Measurements from ENCODE around the gene KCNK15.
A peak's percentile ranks its signal among the peaks of the same experiment; 100 is the strongest.
"Not testable (repeated sequence)": the region's sequence is repeated elsewhere in the genome, so short reads cannot be mapped to it uniquely, and the experiment has no call there.

Gene KCNK15

DNA sequence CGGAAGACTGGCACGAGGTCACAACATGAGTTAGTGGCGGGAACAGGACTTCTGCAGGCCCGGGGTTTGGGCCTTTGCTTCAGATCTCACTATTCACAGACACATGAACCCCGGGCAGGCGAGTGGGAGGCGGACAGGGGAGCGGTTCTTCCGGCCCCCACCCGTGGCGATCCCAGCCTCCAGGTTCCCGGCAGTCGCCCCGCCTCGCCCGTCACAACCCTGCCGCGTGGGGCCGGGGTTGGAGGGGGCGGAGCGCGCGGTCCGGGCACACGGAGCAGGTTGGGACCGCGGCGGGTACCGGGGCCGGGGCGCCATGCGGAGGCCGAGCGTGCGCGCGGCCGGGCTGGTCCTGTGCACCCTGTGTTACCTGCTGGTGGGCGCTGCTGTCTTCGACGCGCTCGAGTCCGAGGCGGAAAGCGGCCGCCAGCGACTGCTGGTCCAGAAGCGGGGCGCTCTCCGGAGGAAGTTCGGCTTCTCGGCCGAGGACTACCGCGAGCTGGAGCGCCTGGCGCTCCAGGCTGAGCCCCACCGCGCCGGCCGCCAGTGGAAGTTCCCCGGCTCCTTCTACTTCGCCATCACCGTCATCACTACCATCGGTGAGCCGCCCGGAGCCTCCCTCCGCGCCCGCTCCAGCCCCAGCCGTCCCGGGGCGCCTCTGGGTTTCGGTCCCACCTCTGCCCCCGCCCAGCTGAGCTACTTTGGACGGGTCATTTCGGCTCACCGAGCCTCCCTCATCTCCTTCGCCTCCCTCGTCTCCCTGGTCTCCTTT lies at the start of gene KCNK15:
KCNK15 (plus strand) TSS at position 268 of the 769 bp plus-strand sequence; CDS start at position 314, 46 bp downstream.
- H3K27ac ChIP-seq (ENCODE audit: low read length) = no peak within 1 kb of the TSS
- H3K4me1 ChIP-seq (ENCODE audit: control insufficient read depth, insufficient read depth, low read length) = peaks cover 8% of the 10 kb centered on the region
- peak within 1 kb of the TSS in 1 of 2 donors; percentile 4 for H3K9ac ChIP-seq (ENCODE audit: low read length in 2 of 2)

DNA sequence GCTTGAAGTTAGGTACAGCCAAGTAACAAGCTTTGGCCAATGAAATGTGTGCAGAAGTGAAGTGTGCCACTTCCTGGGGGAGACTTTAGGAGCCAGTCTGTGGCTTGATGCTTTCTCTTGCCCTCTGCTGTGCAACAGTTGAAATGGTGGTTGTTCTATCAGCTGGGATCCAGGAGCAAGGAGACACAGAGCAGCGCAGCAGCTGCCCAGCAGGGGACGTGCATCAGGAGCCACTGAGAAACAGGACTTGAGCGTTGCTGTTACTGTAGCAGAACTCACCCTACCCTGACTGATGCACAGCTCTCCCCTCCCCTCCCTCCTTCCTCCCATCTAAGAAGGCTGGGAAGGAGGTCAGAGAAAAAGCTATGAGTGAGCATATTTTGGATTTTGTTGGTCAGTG lies 49.4 kb upstream of the KCNK15 start:
- no peaks in the 10 kb centered on the region for H3K36me3 ChIP-seq (ENCODE audit: control insufficient read depth in 2 of 2, insufficient read depth in 2 of 2, low read length in 2 of 2)
- no peak overlapping the region for H3K9ac ChIP-seq (ENCODE audit: low read length in 2 of 2)
- no peak overlapping the region for H3K4me3 ChIP-seq (ENCODE audit: low read length in 2 of 2)
- no peaks in the 10 kb centered on the region for H3K9me3 ChIP-seq (ENCODE audit: control insufficient read depth in 2 of 2, low read length in 2 of 2)
- H3K27ac ChIP-seq (ENCODE audit: low read length) = no peak overlapping the region
- H3K4me1 ChIP-seq (ENCODE audit: control insufficient read depth, insufficient read depth, low read length) = peaks cover 11% of the 10 kb centered on the region
- no peaks in the 10 kb centered on the region for H3K27me3 ChIP-seq (ENCODE audit: control insufficient read depth in 1 of 2, insufficient read depth in 2 of 2, low read length in 2 of 2)

More for the DNA sequence above, at the start of gene KCNK15:
- Histone ChIP-seq H3K9me3 (ENCODE audit: control insufficient read depth in 2 of 2, low read length in 2 of 2) (no peaks in the 10 kb centered on the region), H3K36me3 (ENCODE audit: control insufficient read depth in 2 of 2, insufficient read depth in 2 of 2, low read length in 2 of 2) (no peaks in the 10 kb centered on the region), H3K27me3 (ENCODE audit: control insufficient read depth in 1 of 2, insufficient read depth in 2 of 2, low read length in 2 of 2) (peaks cover 28 to 46% of the 10 kb centered on the region in 2 donors), H3K4me3 (ENCODE audit: low read length in 2 of 2) (peak within 1 kb of the TSS; percentile 0 to 73)

DNA sequence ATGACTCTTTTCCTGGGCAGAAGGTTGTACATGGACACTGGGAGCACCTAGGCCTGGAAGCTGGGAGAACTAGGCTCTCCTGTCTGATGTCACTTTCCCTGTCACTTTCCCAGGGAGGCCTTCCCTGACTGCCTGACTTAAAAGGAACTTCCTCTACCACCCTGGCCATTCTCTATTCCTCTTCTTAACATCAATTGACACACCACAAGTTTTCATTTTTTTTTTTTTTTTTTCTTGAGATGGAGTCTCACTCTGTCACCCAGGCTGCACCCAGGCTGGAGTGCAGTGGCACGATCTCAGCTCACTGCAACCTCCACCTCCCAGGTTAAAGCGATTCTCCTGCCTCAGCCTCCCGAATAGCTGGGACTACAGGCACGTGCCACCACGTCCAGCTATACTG lies 48.6 kb upstream of the KCNK15 start:
- not testable (repeated sequence) for H3K4me3 ChIP-seq (ENCODE audit: low read length in 2 of 2); H3K9ac ChIP-seq (ENCODE audit: low read length in 2 of 2); H3K27me3 ChIP-seq (ENCODE audit: control insufficient read depth in 1 of 2, insufficient read depth in 2 of 2, low read length in 2 of 2); H3K27ac ChIP-seq (ENCODE audit: low read length); H3K36me3 ChIP-seq (ENCODE audit: control insufficient read depth in 2 of 2, insufficient read depth in 2 of 2, low read length in 2 of 2); H3K9me3 ChIP-seq (ENCODE audit: control insufficient read depth in 2 of 2, low read length in 2 of 2)
- H3K4me1 ChIP-seq (ENCODE audit: control insufficient read depth, insufficient read depth, low read length) = peaks cover 16% of the 10 kb centered on the region

DNA sequence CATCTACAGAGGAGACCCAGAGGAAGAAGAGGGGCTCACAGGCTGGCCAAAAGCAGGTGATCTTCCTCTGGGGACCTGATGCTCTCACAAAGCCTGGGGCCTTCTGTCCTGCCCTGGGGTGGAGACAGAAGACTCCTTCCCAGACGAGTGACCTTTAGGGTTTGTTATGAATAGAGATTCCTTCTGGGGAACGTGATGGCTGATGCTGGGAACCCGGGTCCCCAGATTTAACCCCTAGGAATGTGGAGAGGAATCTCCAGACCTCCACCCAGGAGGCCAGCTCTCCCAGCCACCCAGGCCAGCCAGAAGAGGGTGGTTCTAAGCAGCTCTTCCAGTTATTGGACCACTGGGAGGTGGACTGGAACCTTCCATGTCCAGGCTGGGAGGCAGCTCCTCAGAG lies 47.3 kb upstream of the KCNK15 start:
- H3K27ac ChIP-seq (ENCODE audit: low read length) = no peak overlapping the region
- H3K4me1 ChIP-seq (ENCODE audit: control insufficient read depth, insufficient read depth, low read length) = peaks cover 18% of the 10 kb centered on the region
- no peak overlapping the region for H3K9ac ChIP-seq (ENCODE audit: low read length in 2 of 2)
- no peaks in the 10 kb centered on the region for H3K36me3 ChIP-seq (ENCODE audit: control insufficient read depth in 2 of 2, insufficient read depth in 2 of 2, low read length in 2 of 2)
- no peaks in the 10 kb centered on the region for H3K9me3 ChIP-seq (ENCODE audit: control insufficient read depth in 2 of 2, low read length in 2 of 2)
- no peak overlapping the region for H3K4me3 ChIP-seq (ENCODE audit: low read length in 2 of 2)
- peaks cover 0 to 2% of the 10 kb centered on the region in 2 donors for H3K27me3 ChIP-seq (ENCODE audit: control insufficient read depth in 1 of 2, insufficient read depth in 2 of 2, low read length in 2 of 2)

DNA sequence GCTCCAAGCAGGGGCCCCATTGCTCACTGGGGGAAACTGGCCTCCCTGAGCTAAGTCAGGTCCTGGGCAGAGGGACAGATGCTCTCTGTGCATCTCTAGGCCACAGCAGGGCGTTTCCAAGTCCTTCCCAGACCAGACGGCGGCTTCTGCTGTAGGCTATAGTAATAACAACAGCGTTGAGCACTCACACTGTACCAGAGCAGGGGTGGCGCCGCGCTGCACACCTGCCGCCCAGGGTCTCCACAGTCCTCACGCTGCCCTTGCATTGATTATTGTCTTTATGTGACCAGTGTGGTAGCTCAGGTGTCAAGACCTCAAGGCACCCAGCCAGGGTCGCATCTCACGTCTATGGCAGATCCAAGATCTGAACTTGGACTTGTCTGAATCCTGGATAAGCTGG lies 45.4 kb upstream of the KCNK15 start:
- Histone ChIP-seq H3K4me3 (ENCODE audit: low read length in 2 of 2) (no peak overlapping the region), H3K36me3 (ENCODE audit: control insufficient read depth in 2 of 2, insufficient read depth in 2 of 2, low read length in 2 of 2) (no peaks in the 10 kb centered on the region), H3K9ac (ENCODE audit: low read length in 2 of 2) (no peak overlapping the region), H3K9me3 (ENCODE audit: control insufficient read depth in 2 of 2, low read length in 2 of 2) (no peaks in the 10 kb centered on the region), H3K4me1 (ENCODE audit: control insufficient read depth, insufficient read depth, low read length) (peaks cover 20% of the 10 kb centered on the region), H3K27me3 (ENCODE audit: control insufficient read depth in 1 of 2, insufficient read depth in 2 of 2, low read length in 2 of 2) (peaks cover 0 to 2% of the 10 kb centered on the region in 2 donors), H3K27ac (ENCODE audit: low read length) (no peak overlapping the region)

DNA sequence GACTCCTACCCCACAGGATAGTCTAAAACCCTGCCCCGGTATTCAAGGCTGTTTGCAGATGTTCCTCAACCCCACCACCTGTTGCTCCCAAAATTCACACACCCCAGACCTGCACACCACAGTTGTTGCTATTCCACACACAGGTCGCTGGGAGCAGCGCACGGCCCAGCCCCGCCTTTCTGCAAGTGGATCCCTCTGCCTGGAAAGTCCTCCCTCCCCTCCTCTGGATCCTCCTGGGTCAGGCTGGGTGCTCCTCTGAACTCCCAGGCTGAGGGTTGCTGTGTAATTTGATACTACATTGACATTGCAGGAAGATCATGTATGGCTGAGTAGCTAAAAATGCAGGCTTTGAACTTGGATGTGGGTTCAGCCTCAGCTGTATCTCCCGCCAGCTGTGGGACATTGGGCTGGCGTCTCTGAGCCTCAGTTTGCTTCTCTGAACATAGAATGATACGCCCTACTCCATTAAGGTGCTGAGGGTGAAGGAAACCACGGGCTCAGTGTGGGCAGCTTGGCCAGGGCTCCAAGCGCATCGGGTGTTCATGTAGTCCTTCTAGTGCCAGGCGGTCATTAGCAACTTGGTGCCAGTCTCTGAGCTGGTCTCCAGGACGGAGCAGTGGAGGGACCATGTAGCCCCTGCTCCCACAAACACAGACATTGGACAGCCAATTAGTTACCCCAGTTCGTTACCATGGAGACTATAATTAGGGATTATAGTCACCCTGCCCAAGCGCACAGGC lies 44.4 kb upstream of the KCNK15 start:
- Histone ChIP-seq H3K4me3 (ENCODE audit: low read length in 2 of 2) (no peak overlapping the region), H3K9ac (ENCODE audit: low read length in 2 of 2) (no peak overlapping the region), H3K27ac (ENCODE audit: low read length) (no peak overlapping the region), H3K9me3 (ENCODE audit: control insufficient read depth in 2 of 2, low read length in 2 of 2) (no peaks in the 10 kb centered on the region), H3K4me1 (ENCODE audit: control insufficient read depth, insufficient read depth, low read length) (peaks cover 21% of the 10 kb centered on the region), H3K36me3 (ENCODE audit: control insufficient read depth in 2 of 2, insufficient read depth in 2 of 2, low read length in 2 of 2) (no peaks in the 10 kb centered on the region), H3K27me3 (ENCODE audit: control insufficient read depth in 1 of 2, insufficient read depth in 2 of 2, low read length in 2 of 2) (peaks cover 0 to 2% of the 10 kb centered on the region in 2 donors)

DNA sequence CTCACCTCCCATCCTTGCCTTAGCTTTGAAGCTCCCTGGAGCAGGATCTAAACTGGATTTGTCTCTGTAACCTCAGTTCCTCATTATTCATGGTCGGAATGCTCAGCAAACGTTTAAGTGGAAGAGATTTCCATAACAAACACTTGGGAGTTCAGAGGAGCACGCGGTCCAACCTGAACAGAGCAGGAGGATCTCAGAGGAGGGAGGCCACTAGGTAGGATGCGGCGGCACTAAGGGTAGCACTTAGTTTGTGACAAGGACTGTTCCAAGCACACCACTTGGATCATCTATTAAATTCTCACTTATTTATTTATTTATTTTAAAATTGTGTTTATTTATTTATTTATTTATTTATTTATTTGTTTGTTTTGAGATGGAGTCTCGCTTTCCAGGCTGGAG lies 43.8 kb upstream of the KCNK15 start:
- Histone ChIP-seq H3K9me3 (ENCODE audit: control insufficient read depth in 2 of 2, low read length in 2 of 2) (no peaks in the 10 kb centered on the region), H3K4me1 (ENCODE audit: control insufficient read depth, insufficient read depth, low read length) (peaks cover 25% of the 10 kb centered on the region), H3K4me3 (ENCODE audit: low read length in 2 of 2) (no peak overlapping the region), H3K9ac (ENCODE audit: low read length in 2 of 2) (no peak overlapping the region), H3K27me3 (ENCODE audit: control insufficient read depth in 1 of 2, insufficient read depth in 2 of 2, low read length in 2 of 2) (peaks cover 0 to 2% of the 10 kb centered on the region in 2 donors), H3K36me3 (ENCODE audit: control insufficient read depth in 2 of 2, insufficient read depth in 2 of 2, low read length in 2 of 2) (no peaks in the 10 kb centered on the region), H3K27ac (ENCODE audit: low read length) (no peak overlapping the region)

DNA sequence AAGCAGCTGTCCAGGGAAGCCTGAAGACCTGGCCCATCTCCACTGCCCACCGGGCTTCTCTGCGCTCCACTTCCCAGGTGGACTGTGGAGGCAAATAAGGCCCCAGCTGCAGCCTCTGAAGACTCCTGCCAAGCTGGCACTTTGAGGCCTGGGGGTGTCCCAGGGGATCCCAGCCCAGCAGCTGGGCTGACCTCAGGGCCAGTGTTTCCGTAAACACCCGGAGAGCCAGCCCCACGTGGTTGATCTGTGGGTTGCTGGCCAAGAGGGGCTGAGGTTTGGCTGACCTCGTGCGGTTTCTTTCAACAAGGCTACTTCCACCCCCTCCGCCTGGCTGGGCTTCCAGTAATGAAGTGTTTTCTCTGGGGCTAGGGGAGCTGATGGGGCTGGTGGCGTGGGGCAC lies 42.9 kb upstream of the KCNK15 start:
- Histone ChIP-seq H3K27me3 (ENCODE audit: control insufficient read depth in 1 of 2, insufficient read depth in 2 of 2, low read length in 2 of 2) (peaks cover 0 to 2% of the 10 kb centered on the region in 2 donors), H3K36me3 (ENCODE audit: control insufficient read depth in 2 of 2, insufficient read depth in 2 of 2, low read length in 2 of 2) (no peaks in the 10 kb centered on the region), H3K4me1 (ENCODE audit: control insufficient read depth, insufficient read depth, low read length) (peaks cover 25% of the 10 kb centered on the region), H3K4me3 (ENCODE audit: low read length in 2 of 2) (no peak overlapping the region), H3K9me3 (ENCODE audit: control insufficient read depth in 2 of 2, low read length in 2 of 2) (no peaks in the 10 kb centered on the region), H3K27ac (ENCODE audit: low read length) (no peak overlapping the region), H3K9ac (ENCODE audit: low read length in 2 of 2) (no peak overlapping the region)

DNA sequence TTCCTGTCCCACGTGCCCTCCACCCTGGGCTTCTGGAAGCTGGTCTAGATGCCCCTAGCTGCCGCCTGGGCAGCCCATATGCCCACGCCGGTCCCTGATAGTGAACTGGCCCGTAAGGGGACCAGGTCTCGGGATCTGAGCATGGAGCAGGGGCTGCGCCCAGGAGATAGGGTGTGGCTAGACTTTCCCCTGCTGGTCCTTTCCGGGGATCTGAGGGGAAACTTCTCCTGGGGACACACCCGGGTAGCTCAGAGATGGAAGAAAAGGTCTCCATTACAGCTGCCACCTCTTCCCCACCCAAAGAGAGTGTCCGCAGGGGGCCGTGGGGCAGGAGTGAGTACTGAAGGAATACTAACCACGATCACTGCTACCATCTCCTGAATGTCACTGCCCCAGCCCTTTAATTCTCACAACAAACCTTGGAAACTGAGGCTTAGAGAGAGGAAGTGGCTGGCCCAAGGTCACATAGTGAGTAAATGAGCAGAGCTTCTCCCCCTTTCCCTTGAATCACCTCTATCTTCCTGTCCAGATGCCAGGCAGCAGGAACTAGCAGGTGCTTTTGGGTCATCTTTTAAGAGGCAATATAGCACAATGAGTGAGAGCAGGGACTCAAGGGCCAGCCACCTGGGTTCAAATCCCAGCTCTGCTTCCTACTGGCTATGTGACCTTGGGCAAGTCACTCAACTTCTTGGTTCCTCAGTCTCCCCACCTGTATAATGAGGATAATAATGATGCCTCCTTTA lies 42.3 kb upstream of the KCNK15 start:
- Histone ChIP-seq H3K4me3 (ENCODE audit: low read length in 2 of 2) (no peak overlapping the region), H3K27me3 (ENCODE audit: control insufficient read depth in 1 of 2, insufficient read depth in 2 of 2, low read length in 2 of 2) (peaks cover 0 to 2% of the 10 kb centered on the region in 2 donors), H3K27ac (ENCODE audit: low read length) (no peak overlapping the region), H3K4me1 (ENCODE audit: control insufficient read depth, insufficient read depth, low read length) (peaks cover 25% of the 10 kb centered on the region), H3K9me3 (ENCODE audit: control insufficient read depth in 2 of 2, low read length in 2 of 2) (no peaks in the 10 kb centered on the region), H3K36me3 (ENCODE audit: control insufficient read depth in 2 of 2, insufficient read depth in 2 of 2, low read length in 2 of 2) (no peaks in the 10 kb centered on the region), H3K9ac (ENCODE audit: low read length in 2 of 2) (no peak overlapping the region)

DNA sequence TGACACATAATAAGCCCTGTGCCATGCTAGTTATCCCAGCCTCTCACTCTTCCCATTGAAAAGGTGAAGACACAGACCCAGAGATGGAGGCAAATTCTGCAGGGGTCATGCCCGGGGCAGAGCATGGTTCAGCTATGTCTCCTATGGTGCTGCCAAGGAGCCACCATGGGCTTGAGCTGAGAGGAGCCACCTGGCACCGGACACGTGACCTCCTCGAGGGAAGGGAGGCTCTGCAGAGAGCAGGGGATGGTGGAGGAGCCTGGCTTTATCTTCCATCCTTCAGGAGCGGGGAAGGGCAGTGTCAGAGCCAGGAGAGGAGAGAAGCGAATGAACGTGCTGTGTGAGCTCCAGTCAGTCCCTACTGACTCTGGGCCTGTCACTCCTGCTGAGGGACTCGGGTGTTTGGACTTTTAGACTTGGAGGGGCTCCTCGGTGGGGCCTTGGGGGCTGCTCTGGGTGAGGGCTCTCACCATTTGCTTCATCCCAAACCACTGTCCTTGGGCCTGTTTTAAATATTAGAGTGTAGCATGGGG lies 41.6 kb upstream of the KCNK15 start:
- peaks cover 25% of the 10 kb centered on the region for H3K4me1 ChIP-seq (ENCODE audit: control insufficient read depth, insufficient read depth, low read length)
- no peaks in the 10 kb centered on the region for H3K9me3 ChIP-seq (ENCODE audit: control insufficient read depth in 2 of 2, low read length in 2 of 2)

More for the DNA sequence above, 41.6 kb upstream of the KCNK15 start:
- Histone ChIP-seq H3K9ac (ENCODE audit: low read length in 2 of 2) (no peak overlapping the region), H3K4me3 (ENCODE audit: low read length in 2 of 2) (no peak overlapping the region), H3K36me3 (ENCODE audit: control insufficient read depth in 2 of 2, insufficient read depth in 2 of 2, low read length in 2 of 2) (no peaks in the 10 kb centered on the region), H3K27ac (ENCODE audit: low read length) (no peak overlapping the region), H3K27me3 (ENCODE audit: control insufficient read depth in 1 of 2, insufficient read depth in 2 of 2, low read length in 2 of 2) (peaks cover 0 to 2% of the 10 kb centered on the region in 2 donors)

Measured in stomach smooth muscle (tissue), 2 donors.